Endodermal cell (in vitro differentiated cells): Measurements from ENCODE around the gene SPNS3. TPM values are rescaled to one million over a fixed set of nuclear protein-coding genes. Genes with fewer than 3 reads are reported as not detected.

ENCODE experiments used
- DNase-seq: peaks from one replicate; pipeline ENCODE4 v3.0.0-alpha.2; 2017
- H3K27ac ChIP-seq: 2 replicates; pipeline ENCODE4 v1.5.1; 2013; ENCODE audit warnings: mild to moderate bottlenecking, low read depth, low read length, moderate library complexity
- H3K27me3 ChIP-seq: 2 replicates; pipeline ENCODE4 v1.6.1; 2013; ENCODE audit warnings: mild to moderate bottlenecking, low read length, moderate library complexity; ENCODE audit not compliant: insufficient read depth, control insufficient read depth, poor library complexity, severe bottlenecking
- H3K36me3 ChIP-seq: 2 replicates; pipeline ENCODE4 v1.7.0; 2013; ENCODE audit warnings: mild to moderate bottlenecking, low read length, moderate library complexity; ENCODE audit not compliant: control insufficient read depth, insufficient read depth
- H3K4me1 ChIP-seq: one replicate; pipeline ENCODE4 v1.7.0; 2013; ENCODE audit warnings: low read length; ENCODE audit not compliant: control insufficient read depth, insufficient read depth
- H3K4me3 ChIP-seq: 2 replicates; pipeline ENCODE4 v1.5.1; 2013; ENCODE audit warnings: mild to moderate bottlenecking, low read length, moderate library complexity
- H3K9ac ChIP-seq: 2 replicates; pipeline ENCODE4 v1.6.1; 2013; ENCODE audit warnings: mild to moderate bottlenecking, low read length, moderate library complexity; ENCODE audit not compliant: poor library complexity, severe bottlenecking; ENCODE audit errors: extremely low read depth
- H3K9me3 ChIP-seq: 2 replicates; pipeline ENCODE4 v1.6.1; 2013; ENCODE audit warnings: mild to moderate bottlenecking, low read length, moderate library complexity; ENCODE audit not compliant: control insufficient read depth
- H3K27ac Mint-ChIP-seq: 2 replicates; pipeline ENCODE4 v1.8.0; 2020; ENCODE audit warnings: mixed read lengths
- H3K27me3 Mint-ChIP-seq: 2 replicates; pipeline ENCODE4 v1.8.0; 2021; ENCODE audit warnings: mild to moderate bottlenecking, mixed read lengths; ENCODE audit not compliant: insufficient read depth
- H3K36me3 Mint-ChIP-seq: 2 replicates; pipeline ENCODE4 v1.8.0; 2020; ENCODE audit warnings: low read depth, mixed read lengths
- H3K4me1 Mint-ChIP-seq: 2 replicates; pipeline ENCODE4 v1.8.0; 2020; ENCODE audit warnings: mixed read lengths
- H3K4me3 Mint-ChIP-seq: 2 replicates; pipeline ENCODE4 v1.8.0; 2020; ENCODE audit warnings: mild to moderate bottlenecking, moderate library complexity, mixed read lengths
- H3K9me3 Mint-ChIP-seq: 2 replicates; pipeline ENCODE4 v1.8.0; 2020; ENCODE audit warnings: mild to moderate bottlenecking, mixed read lengths
- CTCF ChIP-seq: fragments of 200-600 bp; sonication (generic); conservative IDR thresholded peaks from 2 replicates; pipeline ENCODE4 v1.5.0; 2021; ENCODE audit warnings: antibody characterized with exemption, mild to moderate bottlenecking
- WGBS, 2 experiments: methylation state at CpG; one replicate each; pipeline versions ENCODE4 v1.1.5 to v1.1.7; 2013; ENCODE audit warnings: missing lambda C conversion rate in 2 of 2, mixed read lengths in 1 of 2; ENCODE audit not compliant: insufficient coverage in 1 of 2, insufficient read length in 1 of 2; 5-methylcytosine and 5-hydroxymethylcytosine counted together
- total RNA-seq, 2 donors: library from RNA; stranded (reverse); fragmentation: NEBNext Ultra II Directional in 1 of 2; extraction: Animal tissue kit (Norgen Biotek cat#: 25700) in 1 of 2; gene quantifications; 2 replicates in 1 of 2; 3 replicates in 1 of 2; pipeline ENCODE4 v1.2.1, GENCODE V29; 2021

The SPNS3 gene
- total RNA-seq, 2 donors from 2014 or later: not detected

DNA sequence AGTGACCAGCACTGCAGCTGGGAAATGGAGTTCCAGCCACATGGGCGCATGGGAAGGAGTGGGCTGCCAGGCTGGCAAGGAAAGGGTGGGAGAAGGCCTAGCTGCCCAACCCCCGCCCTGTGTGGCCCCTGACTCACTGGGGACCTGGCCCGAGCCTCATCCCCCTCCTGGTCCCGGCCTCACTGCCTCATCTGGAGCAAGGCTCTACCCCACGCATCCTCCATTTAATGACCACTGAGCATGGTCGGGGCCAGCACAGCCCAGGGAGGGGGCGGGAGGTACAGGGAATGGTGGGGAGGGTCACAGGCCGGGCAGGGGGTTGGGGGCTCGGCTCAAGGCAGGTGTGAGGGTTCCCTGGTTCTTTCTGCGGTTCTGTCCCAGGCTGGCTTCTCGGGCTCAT, 81.0 kb downstream of the SPNS3 start:
- no peak overlapping the region for H3K4me3 Mint-ChIP-seq
- H3K27ac Mint-ChIP-seq: no peak overlapping the region
- no peak for TF ChIP-seq CTCF
- peaks cover 8% of the 10 kb centered on the region for H3K27me3 Mint-ChIP-seq
- 74 to 91% methylated on average over 4 to 11 of the region's 11 CpGs for WGBS, 2 experiments
- no peak for DNase-seq
- no peaks in the 10 kb centered on the region for H3K36me3 Mint-ChIP-seq
- no peak overlapping the region for H3K27ac ChIP-seq
- no peaks in the 10 kb centered on the region for H3K9me3 Mint-ChIP-seq
- H3K4me3 ChIP-seq: no peak overlapping the region
- no peaks in the 10 kb centered on the region for H3K9me3 ChIP-seq
- no peaks in the 10 kb centered on the region for H3K27me3 ChIP-seq
- no peaks in the 10 kb centered on the region for H3K4me1 Mint-ChIP-seq
- H3K4me1 ChIP-seq: no peaks in the 10 kb centered on the region
- no peaks in the 10 kb centered on the region for H3K36me3 ChIP-seq
- no peak overlapping the region for H3K9ac ChIP-seq

GRCh38 chr17:4515501-4515900, 81.8 kb downstream of the SPNS3 start:
- Histone ChIP-seq H3K36me3 (no peaks in the 10 kb centered on the region), H3K4me3 (no peak overlapping the region), H3K9ac (no peak overlapping the region), H3K4me1 (no peaks in the 10 kb centered on the region), H3K27me3 (no peaks in the 10 kb centered on the region), H3K9me3 (no peaks in the 10 kb centered on the region), H3K27ac (no peak overlapping the region)
- TF ChIP-seq CTCF: no peak
- DNase-seq: no peak
- no peaks in the 10 kb centered on the region for H3K36me3 Mint-ChIP-seq
- no peaks in the 10 kb centered on the region for H3K9me3 Mint-ChIP-seq
- 93 to 97% methylated on average over 5 of the region's 5 CpGs for WGBS, 2 experiments
- H3K27me3 Mint-ChIP-seq: peaks cover 6% of the 10 kb centered on the region
- H3K4me3 Mint-ChIP-seq: no peak overlapping the region
- no peaks in the 10 kb centered on the region for H3K4me1 Mint-ChIP-seq
- H3K27ac Mint-ChIP-seq: no peak overlapping the region

GRCh38 chr17:4516735-4517134, 83.0 kb downstream of the SPNS3 start:
- H3K4me3 Mint-ChIP-seq: no peak overlapping the region
- no peaks in the 10 kb centered on the region for H3K36me3 ChIP-seq
- no peaks in the 10 kb centered on the region for H3K9me3 ChIP-seq
- 92 to 96% methylated on average over 6 to 11 of the region's 11 CpGs for WGBS, 2 experiments
- no peak overlapping the region for H3K9ac ChIP-seq
- no peaks in the 10 kb centered on the region for H3K9me3 Mint-ChIP-seq
- no peak overlapping the region for H3K4me3 ChIP-seq
- H3K36me3 Mint-ChIP-seq: no peaks in the 10 kb centered on the region
- no peaks in the 10 kb centered on the region for H3K27me3 ChIP-seq
- TF ChIP-seq CTCF: no peak
- no peak overlapping the region for H3K27ac ChIP-seq
- DNase-seq: no peak
- H3K27ac Mint-ChIP-seq: no peak overlapping the region
- no peaks in the 10 kb centered on the region for H3K4me1 ChIP-seq
- no peaks in the 10 kb centered on the region for H3K4me1 Mint-ChIP-seq
- peaks cover 3% of the 10 kb centered on the region for H3K27me3 Mint-ChIP-seq
